PC-3 (cell line): ENCODE measurements around the gene CFAP58.

Experiments
- EZH2 ChIP-seq: fragments of 300-600 bp; sonication (generic); IDR thresholded peaks from one replicate; pipeline ENCODE4 v1.6.1; 2017; ENCODE audit warnings: antibody characterized with exemption, mild to moderate bottlenecking, low read length; ENCODE audit not compliant: unreplicated experiment
- TF ChIP-seq, protein P1 (sequence below): fragments of 300-600 bp; sonication (generic); conservative IDR thresholded peaks from 2 replicates; pipeline ENCODE4 v1.5.1; 2017; ENCODE audit warnings: antibody characterized with exemption, low read depth, mild to moderate bottlenecking, low read length

DNA sequence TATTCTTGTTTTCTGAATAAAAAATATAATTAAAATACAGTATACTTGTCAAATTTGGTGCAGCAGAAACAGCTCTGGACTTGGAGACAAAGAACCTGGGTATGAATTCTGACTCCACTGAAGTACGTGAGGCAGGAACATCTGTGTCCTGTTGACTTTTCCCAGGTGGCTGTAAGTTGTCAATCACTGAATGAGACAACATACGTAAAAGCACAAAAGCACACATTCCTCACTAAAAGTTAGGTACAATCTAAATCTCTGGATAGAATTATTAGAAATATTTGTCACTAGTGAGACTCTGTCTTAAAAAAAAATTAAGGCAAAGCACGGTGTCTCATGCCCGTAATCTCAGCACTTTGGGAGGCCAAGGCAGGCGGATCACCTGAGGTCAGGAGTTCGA, 18.1 kb downstream of the CFAP58 start:
- TF ChIP-seq, protein P1, sequence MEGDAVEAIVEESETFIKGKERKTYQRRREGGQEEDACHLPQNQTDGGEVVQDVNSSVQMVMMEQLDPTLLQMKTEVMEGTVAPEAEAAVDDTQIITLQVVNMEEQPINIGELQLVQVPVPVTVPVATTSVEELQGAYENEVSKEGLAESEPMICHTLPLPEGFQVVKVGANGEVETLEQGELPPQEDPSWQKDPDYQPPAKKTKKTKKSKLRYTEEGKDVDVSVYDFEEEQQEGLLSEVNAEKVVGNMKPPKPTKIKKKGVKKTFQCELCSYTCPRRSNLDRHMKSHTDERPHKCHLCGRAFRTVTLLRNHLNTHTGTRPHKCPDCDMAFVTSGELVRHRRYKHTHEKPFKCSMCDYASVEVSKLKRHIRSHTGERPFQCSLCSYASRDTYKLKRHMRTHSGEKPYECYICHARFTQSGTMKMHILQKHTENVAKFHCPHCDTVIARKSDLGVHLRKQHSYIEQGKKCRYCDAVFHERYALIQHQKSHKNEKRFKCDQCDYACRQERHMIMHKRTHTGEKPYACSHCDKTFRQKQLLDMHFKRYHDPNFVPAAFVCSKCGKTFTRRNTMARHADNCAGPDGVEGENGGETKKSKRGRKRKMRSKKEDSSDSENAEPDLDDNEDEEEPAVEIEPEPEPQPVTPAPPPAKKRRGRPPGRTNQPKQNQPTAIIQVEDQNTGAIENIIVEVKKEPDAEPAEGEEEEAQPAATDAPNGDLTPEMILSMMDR: no peak
- TF ChIP-seq EZH2: no peak
